H1 (cell line): ENCODE data around the gene OR56A3. TPM values are rescaled to one million over a fixed set of nuclear protein-coding genes. Genes with fewer than 3 reads are reported as not detected.

Experiments
- ATF2 ChIP-seq: IDR thresholded peaks from 2 replicates; pipeline ENCODE4 v1.6.1; 2012; ENCODE audit warnings: low read length, inconsistent platforms
- JUN ChIP-seq: IDR thresholded peaks from 2 replicates; pipeline ENCODE4 v1.6.1; 2011; ENCODE audit warnings: low read depth, mild to moderate bottlenecking, improper control_type of control experiment, low read length
- KDM1A ChIP-seq: fragments of 200-600, 300-600 bp; sonication (generic); IDR thresholded peaks from 2 replicates; pipeline ENCODE4 v1.7.1; 2016; ENCODE audit warnings: mild to moderate bottlenecking, low read length, borderline replicate concordance
- USF2 ChIP-seq: IDR thresholded peaks from 2 replicates; pipeline ENCODE4 v1.6.1; 2011; ENCODE audit warnings: low read length, improper control_type of control experiment
- polyA plus RNA-seq, 7 experiments: library from polyadenylated mRNA; depleted of rRNA in 3 of 7; stranded (reverse) in 5 of 7; unstranded in 2 of 7; fragments of >200 nt in 5 of 7; fragments of 200-250 nt in 2 of 7; gene quantifications; 1 replicate in 5 of 7; 2 replicates in 1 of 7; 4 replicates in 1 of 7; pipeline versions ENCODE4 v1.2.1 to v1.2.3, GENCODE V29; 2011 to 2013; ENCODE audit warnings: missing spikeins in 2 of 7, mixed read lengths in 2 of 7
- total RNA-seq: library from RNA; stranded (reverse); fragmentation: NEBNext Ultra II Directional; extraction: Animal tissue kit (Norgen Biotek cat#: 25700); gene quantifications from 2 replicates; pipeline ENCODE4 v1.2.1, GENCODE V29; 2021

The OR56A3 gene
- total and polyA plus RNA-seq, 2 of the 8 experiments (the other 6 are each of a cell fraction or from before 2014, with no cell fraction given): not detected

GRCh38 chr11:5923794-5924193 is 18.3 kb upstream of the OR56A3 start (continued):
- TF ChIP-seq USF2: no peak
- no peak for TF ChIP-seq ATF2
- no peak for TF ChIP-seq KDM1A
- no peak for TF ChIP-seq JUN
